SU-DHL-6 (cell line): ENCODE results near the gene FAM186B.

ENCODE experiments used
- H2AFZ ChIP-seq: fragments of 200-600 bp; sonication (generic); 2 replicates; pipeline ENCODE4 v1.6.1; 2014; ENCODE audit warnings: low read depth, mild to moderate bottlenecking, moderate library complexity, mixed read lengths, antibody characterized with exemption, low read length; ENCODE audit not compliant: severe bottlenecking
- H3F3A ChIP-seq: fragments of 200-600 bp; shearing (Covaris generic); 2 replicates; pipeline ENCODE4 v1.6.0; 2016; ENCODE audit warnings: antibody characterized with exemption, mild to moderate bottlenecking; ENCODE audit not compliant: insufficient read depth
- H3K27ac ChIP-seq: fragments of 200-600 bp; sonication (generic); 2 replicates; pipeline ENCODE4 v1.5.1; 2016; ENCODE audit warnings: low read depth, mild to moderate bottlenecking, low read length, moderate library complexity, mixed read lengths
- H3K27me3 ChIP-seq: fragments of 200-600 bp; sonication (generic), shearing (Covaris generic); 2 replicates; pipeline ENCODE4 v1.6.0; 2014; ENCODE audit warnings: mild to moderate bottlenecking, low read length
- H3K36me3 ChIP-seq: fragments of 200-600 bp; sonication (generic); 2 replicates; pipeline ENCODE4 v1.6.1; 2014; ENCODE audit warnings: mild to moderate bottlenecking, low read length, mixed read lengths
- H3K4me2 ChIP-seq: fragments of 300-600, 200-600 bp; shearing (Covaris generic), sonication (generic); 2 replicates; pipeline ENCODE4 v1.6.0; 2014; ENCODE audit warnings: low read length, low read depth, mild to moderate bottlenecking; ENCODE audit not compliant: poor library complexity, severe bottlenecking
- H3K4me3 ChIP-seq: fragments of 200-600 bp; sonication (generic); 2 replicates; pipeline ENCODE4 v1.5.1; 2014; ENCODE audit warnings: antibody characterized with exemption, low read length, mild to moderate bottlenecking, mixed read lengths; ENCODE audit not compliant: insufficient read depth, poor library complexity, severe bottlenecking
- H3K79me2 ChIP-seq: fragments of 200-600 bp; sonication (generic); 2 replicates; pipeline ENCODE4 v1.6.1; 2014; ENCODE audit warnings: mild to moderate bottlenecking, low read length, moderate library complexity; ENCODE audit not compliant: insufficient read depth
- H3K9ac ChIP-seq: fragments of 200-600 bp; sonication (generic); 2 replicates; pipeline ENCODE4 v1.7.0; 2014; ENCODE audit warnings: mild to moderate bottlenecking, low read length
- H3K9me2 ChIP-seq: fragments of 200-600 bp; sonication (generic); replicated peaks from 2 replicates; pipeline ENCODE4 v1.6.1; 2014; ENCODE audit warnings: low read length; ENCODE audit not compliant: insufficient read depth
- H3K9me3 ChIP-seq: fragments of 200-600 bp; sonication (generic); 2 replicates; pipeline ENCODE4 v1.6.1; 2014; ENCODE audit warnings: low read length, mixed read lengths; ENCODE audit not compliant: insufficient read depth
- H4K20me1 ChIP-seq: fragments of 200-600 bp; sonication (generic); 2 replicates; pipeline ENCODE4 v1.6.1; 2014; ENCODE audit warnings: low read depth, mild to moderate bottlenecking, antibody characterized with exemption, low read length, moderate library complexity, mixed read lengths
- EZH2phosphoT487 ChIP-seq: fragments of 200-600 bp; sonication (generic), shearing (Covaris generic); conservative IDR thresholded peaks from 2 replicates; pipeline ENCODE4 v1.6.1; 2018; ENCODE audit warnings: mild to moderate bottlenecking, antibody characterized with exemption, low read length, moderate library complexity, mixed read lengths
- TF ChIP-seq, protein P1 (sequence below): fragments of 200-600 bp; sonication (generic); IDR thresholded peaks from one replicate; pipeline ENCODE4 v1.5.1; 2017; ENCODE audit warnings: antibody characterized with exemption, mild to moderate bottlenecking, low read length, moderate library complexity; ENCODE audit not compliant: insufficient read depth, poor library complexity, severe bottlenecking

FAM186B gene

DNA sequence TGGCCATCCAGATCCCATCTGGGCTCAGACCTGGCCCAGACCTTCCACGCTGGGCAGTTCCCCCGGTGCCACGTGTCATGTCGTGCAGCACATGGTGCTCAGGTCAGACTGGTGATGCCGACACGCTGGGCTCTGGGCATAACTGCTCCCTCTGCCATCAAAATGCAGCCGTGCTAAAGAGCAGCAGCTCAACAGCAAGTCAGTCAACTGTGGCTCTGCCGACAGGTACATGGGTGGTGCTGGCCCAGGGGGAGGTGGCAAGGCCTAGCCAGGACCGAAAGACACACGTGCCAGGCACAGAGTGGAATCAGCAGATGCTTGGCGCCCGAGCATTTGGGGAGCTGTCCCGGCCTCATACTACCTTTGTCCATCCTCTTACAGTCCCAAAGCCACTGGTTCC, 39.1 kb downstream of the FAM186B start:
- Histone ChIP-seq H3K79me2 (peaks cover 49% of the 10 kb centered on the region), H4K20me1 (no peaks in the 10 kb centered on the region), H3K9me2 (no peaks in the 10 kb centered on the region), H3K27ac (no peak overlapping the region), H3K4me3 (no peak overlapping the region), H2AFZ (no peak overlapping the region), H3K9ac (peak overlapping the region; percentile 85; the same call in 1 of the 2 replicates), H3K9me3 (no peaks in the 10 kb centered on the region), H3F3A (no peaks in the 10 kb centered on the region), H3K27me3 (no peaks in the 10 kb centered on the region), H3K4me2 (peak overlapping the region; percentile 76), H3K36me3 (no peaks in the 10 kb centered on the region)
- TF ChIP-seq EZH2phosphoT487: no peak
- TF ChIP-seq, protein P1, sequence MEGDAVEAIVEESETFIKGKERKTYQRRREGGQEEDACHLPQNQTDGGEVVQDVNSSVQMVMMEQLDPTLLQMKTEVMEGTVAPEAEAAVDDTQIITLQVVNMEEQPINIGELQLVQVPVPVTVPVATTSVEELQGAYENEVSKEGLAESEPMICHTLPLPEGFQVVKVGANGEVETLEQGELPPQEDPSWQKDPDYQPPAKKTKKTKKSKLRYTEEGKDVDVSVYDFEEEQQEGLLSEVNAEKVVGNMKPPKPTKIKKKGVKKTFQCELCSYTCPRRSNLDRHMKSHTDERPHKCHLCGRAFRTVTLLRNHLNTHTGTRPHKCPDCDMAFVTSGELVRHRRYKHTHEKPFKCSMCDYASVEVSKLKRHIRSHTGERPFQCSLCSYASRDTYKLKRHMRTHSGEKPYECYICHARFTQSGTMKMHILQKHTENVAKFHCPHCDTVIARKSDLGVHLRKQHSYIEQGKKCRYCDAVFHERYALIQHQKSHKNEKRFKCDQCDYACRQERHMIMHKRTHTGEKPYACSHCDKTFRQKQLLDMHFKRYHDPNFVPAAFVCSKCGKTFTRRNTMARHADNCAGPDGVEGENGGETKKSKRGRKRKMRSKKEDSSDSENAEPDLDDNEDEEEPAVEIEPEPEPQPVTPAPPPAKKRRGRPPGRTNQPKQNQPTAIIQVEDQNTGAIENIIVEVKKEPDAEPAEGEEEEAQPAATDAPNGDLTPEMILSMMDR: no peak

DNA sequence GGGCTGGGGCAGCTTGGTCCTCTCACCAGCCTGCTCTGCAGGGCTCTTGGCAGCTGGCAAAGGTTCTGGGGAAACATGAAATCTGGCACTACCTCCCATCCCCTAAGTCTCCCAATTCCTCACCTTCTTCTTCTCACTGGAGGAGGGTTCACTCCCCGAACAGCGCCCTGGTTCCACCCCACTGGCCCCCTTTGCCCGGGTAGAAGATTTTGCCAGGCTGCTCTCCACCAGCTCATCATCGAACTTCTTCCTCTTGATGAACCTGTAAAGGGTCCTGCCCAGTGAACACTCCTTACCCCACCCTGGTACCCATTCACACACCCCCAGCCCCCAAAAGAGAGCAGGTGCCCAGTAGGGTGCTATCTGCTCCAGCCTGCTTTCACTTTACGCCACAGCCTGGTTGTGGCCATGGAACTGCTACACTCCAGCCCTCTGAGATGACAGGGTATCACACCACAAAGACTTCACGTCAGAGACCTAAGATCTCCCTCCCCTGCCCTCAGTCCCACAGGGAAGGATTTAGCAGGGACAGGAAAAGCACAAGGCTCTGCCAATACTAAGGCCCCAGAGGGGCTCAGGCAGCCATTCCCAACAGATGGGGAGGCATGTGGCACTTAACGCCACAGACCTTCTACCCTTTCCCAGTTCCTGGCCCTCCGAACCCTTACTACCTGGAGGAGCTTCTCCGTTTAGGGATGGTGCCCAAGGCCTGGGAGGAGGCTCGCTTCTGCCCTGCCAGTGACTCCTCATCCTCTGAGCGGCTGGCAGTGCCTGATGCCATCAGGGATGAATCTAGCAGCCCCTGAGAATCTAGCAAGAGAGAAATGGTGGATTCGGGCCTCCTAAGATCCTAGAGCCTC, 39.8 kb downstream of the FAM186B start:
- Histone ChIP-seq H4K20me1 (no peaks in the 10 kb centered on the region), H3K4me3 (no peak overlapping the region), H2AFZ (no peak overlapping the region), H3K9me2 (no peaks in the 10 kb centered on the region), H3K9ac (no peak overlapping the region), H3F3A (no peaks in the 10 kb centered on the region), H3K79me2 (peaks cover 43% of the 10 kb centered on the region), H3K4me2 (no peak overlapping the region), H3K9me3 (no peaks in the 10 kb centered on the region), H3K36me3 (no peaks in the 10 kb centered on the region), H3K27me3 (no peaks in the 10 kb centered on the region), H3K27ac (no peak overlapping the region)
- TF ChIP-seq, protein P1: no peak
- TF ChIP-seq EZH2phosphoT487: no peak

DNA sequence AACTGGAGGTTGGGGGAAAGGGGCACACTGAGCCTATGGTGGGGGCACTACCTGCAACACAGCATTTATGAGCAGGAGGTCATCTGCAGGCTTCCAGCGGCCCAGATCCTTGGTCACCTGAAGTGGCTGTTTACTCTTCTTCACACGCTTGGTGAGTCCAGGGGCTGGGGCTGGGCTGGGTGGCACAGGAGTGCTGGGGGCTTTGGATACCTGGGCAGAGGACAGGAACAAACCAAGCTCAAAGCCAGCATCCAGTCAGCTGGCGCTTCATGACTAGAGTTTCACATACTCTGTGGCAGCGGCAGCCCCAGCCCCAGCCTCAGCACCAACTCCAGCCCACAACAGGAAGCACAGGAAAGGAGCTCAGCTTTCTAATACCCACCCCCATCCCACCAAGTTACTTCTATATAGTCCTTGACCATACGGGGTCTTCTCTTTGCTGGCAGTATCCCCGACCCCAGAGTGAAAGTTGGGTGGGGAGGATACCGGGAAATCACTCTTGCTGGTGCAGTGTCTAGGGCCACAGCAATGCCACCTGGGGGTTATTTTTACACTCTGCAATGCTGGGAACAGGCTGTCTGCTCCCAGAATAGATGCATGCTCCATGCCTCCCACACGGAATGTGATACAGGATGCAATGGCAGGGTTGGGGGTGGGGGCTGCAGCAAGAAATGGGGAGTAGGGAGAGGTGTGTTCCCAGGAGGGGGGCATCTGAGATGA, 40.6 kb downstream of the FAM186B start:
- H3F3A ChIP-seq: no peaks in the 10 kb centered on the region
- no peak overlapping the region for H3K9ac ChIP-seq
- no peaks in the 10 kb centered on the region for H4K20me1 ChIP-seq
- H3K9me3 ChIP-seq: no peaks in the 10 kb centered on the region
- TF ChIP-seq EZH2phosphoT487: no peak
- TF ChIP-seq, protein P1: no peak
- H3K79me2 ChIP-seq: peaks cover 36% of the 10 kb centered on the region
- no peaks in the 10 kb centered on the region for H3K36me3 ChIP-seq
- no peak overlapping the region for H2AFZ ChIP-seq
- H3K9me2 ChIP-seq: no peaks in the 10 kb centered on the region
- no peak overlapping the region for H3K4me2 ChIP-seq
- no peak overlapping the region for H3K4me3 ChIP-seq
- H3K27me3 ChIP-seq: no peaks in the 10 kb centered on the region
- no peak overlapping the region for H3K27ac ChIP-seq
